Eye (tissue), 1 donor: Measurements from ENCODE around the gene NFAT5.
"Not testable (repeated sequence)": the region's sequence is repeated elsewhere in the genome, so short reads cannot be mapped to it uniquely, and the experiment has no call there.

ENCODE experiments used
- DNase-seq: peaks from one replicate; pipeline ENCODE4 v3.0.0-alpha.2; 2015

The NFAT5 gene

GRCh38 chr16:69595127-69596036, 29.6 kb downstream of the NFAT5 start:
- DNase-seq = no peak

- DNase-seq = no peak
Measured at GRCh38 chr16:69596801-69597200, 31.0 kb downstream of the NFAT5 start.

GRCh38 chr16:69598045-69598444, 32.3 kb downstream of the NFAT5 start:
- no peak for DNase-seq

DNA sequence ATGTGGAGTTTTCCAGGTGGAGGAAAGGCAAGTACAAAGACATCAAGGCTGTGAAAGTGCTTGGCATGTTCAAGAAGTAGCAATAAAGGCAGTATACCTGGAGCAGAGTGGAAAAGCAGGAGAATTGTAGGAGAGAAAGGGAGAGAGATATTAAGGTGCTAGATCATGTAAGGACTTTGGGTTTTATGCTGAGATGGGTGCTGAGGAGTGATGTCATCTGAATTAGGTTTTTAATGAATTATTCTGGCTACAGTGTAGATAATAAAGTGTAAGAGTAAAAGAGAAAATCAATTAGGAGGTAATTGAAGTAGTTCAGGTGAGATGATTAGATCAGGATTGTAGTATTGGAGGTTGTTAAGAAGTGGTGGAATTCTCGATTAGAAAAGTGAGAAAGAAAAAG, 34.0 kb downstream of the NFAT5 start:
- no peak for DNase-seq

GRCh38 chr16:69600202-69600601, 34.4 kb downstream of the NFAT5 start:
- no peak for DNase-seq

GRCh38 chr16:69601250-69601649, 35.5 kb downstream of the NFAT5 start:
- DNase-seq = no peak

- no peak for DNase-seq
Measured at GRCh38 chr16:69606985-69607384, 41.2 kb downstream of the NFAT5 start.

- no peak for DNase-seq
Measured at GRCh38 chr16:69607674-69608073, 41.9 kb downstream of the NFAT5 start.

DNA sequence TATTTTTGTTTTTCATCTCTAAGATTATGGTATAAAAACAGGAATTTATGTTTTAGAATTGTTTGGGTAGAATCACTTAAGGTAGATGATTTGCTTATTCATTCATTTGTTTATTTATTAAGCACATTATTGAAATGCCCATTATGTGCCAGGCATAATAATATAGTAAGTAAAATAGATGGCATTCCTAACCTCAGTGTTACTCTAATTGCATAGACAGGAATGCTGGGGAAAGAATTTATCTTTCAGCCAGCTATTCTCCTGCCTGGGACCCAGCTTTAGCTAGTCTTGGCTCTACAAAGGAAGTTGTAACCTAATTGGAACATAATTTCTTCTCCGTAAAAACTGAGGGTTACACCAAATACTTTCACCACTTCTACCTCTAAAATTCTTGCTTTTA, 44.6 kb downstream of the NFAT5 start:
- DNase-seq = peak; percentile 16

GRCh38 chr16:69611103-69611640, 45.4 kb downstream of the NFAT5 start:
- no peak for DNase-seq

GRCh38 chr16:69613378-69614154, 47.8 kb downstream of the NFAT5 start:
- DNase-seq = no peak

DNA sequence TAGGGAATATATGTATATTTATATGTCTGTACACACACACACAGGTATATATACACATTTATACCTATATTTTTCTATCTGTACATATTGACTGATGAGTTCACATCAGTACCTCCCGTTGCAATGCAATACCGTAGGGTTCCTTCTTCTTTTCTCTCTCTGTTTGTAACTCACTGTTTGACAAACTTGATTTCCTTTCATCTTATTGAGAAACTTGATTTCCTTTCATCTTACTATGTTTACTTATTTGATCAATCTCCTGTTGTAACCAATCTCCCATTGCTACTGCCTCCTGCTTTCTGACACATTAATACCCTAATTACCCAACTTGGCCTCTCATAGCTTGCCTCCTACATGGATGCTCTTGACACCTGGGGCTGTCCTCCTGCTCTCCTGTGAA, 49.8 kb downstream of the NFAT5 start:
- no peak for DNase-seq

- DNase-seq = no peak
Measured at GRCh38 chr16:69616082-69616481, 50.3 kb downstream of the NFAT5 start.

DNA sequence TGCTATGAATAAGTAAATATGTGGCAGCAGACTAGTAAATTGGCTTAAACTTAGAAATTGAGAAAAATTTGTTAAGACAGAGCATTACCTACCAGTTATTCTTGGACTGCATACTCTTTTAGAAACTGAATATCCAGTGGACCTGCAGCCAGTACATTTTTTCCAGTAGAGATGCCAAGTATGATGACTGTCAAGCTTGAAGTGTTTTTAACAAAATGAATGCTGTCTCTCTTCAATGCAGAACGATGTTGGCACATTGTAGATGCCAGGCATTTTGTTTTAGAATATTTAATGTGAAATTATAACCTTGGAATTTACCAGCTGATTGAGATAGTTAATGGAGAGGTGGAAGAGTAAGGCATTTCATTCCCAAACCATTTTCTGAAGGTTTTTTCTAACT, 52.5 kb downstream of the NFAT5 start:
- DNase-seq = peak; percentile 32

GRCh38 chr16:69618721-69619120, 53.0 kb downstream of the NFAT5 start:
- no peak for DNase-seq

DNA sequence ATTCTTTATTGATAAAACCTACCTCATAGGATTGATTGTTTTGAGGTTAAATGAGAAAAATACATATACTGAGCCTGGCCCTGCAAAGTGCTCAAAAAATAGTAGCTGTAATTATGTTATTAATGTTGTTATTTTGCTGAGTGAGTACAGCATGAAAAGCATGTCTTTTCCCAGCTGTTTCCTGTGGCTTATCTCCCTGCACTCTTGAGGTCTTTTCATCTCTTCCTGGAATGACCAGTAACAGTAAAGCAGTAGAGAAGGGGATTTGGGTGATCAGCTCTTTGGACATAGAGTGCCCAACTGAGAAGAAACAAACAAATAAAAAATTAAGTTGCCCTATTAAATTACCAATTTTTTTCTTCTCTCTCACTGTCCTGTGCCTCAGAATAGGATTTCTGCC, 53.7 kb downstream of the NFAT5 start:
- no peak for DNase-seq

DNA sequence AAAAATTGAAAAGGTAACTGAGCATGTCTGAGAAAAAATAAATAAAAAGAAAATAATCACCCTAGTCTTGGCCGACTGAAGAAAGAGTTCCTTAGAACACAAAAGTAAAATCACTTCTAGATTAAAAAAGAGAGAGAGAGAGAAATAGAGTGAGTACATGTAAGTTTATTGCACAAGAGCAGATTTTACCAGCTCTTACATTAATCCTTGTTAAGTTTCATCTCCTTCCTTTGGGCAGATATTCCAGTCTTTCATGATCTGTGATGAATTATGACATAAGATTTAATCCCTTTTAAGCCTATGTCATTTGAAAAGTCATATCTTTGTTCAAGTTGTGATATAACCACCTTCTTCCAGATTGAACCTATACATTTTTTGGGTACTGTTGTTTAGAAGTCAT, 54.8 kb downstream of the NFAT5 start:
- DNase-seq = no peak

DNA sequence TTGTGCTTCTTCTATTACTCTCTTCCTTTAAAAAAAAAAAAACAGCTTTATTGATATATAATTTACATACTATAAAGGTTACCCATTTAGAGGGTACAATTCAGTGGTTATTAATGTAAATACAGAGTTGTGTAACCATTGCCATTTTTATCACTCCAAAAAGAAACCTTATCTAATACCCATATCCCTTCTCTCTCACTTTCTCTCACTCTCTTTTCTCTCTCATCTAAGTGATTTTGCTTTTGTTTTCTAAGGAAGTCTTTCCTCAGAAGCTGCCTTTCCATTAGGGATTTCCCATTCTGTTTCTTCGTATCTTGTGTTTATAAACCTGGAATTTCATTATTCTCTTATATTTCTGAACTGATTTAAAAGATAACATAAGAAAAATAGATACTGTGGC, 55.5 kb downstream of the NFAT5 start:
- DNase-seq = no peak

DNA sequence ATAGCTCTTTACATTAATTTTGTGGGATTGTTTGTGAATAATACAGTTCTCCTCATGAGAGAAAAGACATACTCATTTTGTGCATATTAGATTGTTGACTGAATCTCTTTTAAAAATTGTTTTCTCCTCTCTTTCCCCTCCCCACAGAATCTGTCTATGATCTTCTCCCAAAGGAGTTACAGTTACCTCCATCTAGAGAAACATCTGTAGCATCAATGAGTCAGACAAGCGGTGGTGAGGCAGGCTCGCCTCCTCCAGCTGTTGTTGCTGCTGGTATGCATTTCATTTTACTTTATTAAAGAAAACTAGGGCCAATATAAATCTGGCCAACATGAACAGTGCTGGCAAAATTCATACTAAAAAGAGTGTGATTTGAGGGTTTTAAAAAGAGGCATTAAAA, 60.5 kb downstream of the NFAT5 start:
- no peak for DNase-seq

DNA sequence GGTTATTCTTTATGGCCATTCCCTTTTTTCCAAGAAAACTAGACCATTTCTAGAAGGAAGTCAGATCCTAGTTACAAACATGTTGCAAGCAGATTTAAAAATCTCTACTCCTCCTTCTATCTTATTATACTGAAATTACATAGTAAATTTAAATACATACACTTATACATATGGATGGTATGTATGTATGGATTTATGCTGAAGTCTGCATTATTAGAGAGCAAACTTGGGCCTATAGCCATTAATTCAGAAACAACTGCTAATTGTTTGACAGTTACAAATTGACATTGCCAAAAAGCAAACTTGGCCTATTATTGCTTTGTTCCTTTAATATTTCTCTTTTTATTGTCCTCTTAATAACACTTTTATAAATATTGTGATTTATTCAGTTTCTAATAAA, 67.1 kb downstream of the NFAT5 start:
- no peak for DNase-seq

DNA sequence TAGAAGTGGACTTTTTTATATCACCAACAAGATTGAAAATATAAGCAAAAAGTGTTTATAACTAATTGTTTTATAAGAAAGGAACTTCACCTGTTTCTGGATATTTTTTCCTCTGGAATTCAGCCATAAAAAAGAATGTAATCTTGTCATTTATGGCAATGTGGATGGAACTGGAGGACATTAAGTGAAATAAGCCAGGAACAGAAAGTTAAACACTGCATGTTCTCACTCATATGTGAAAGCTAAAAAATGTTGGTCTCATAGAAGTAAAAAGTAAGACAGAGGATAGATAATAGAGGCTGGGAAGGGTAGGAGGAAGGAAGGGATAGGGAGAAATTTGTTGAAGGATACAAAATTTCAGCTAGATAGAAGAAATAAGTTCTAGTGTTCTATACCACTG, 67.6 kb downstream of the NFAT5 start:
- no peak for DNase-seq

- not testable (repeated sequence) for DNase-seq
Measured at GRCh38 chr16:69636563-69637146, 70.9 kb downstream of the NFAT5 start.

- not testable (repeated sequence) for DNase-seq
Measured at GRCh38 chr16:69637206-69637865, 71.6 kb downstream of the NFAT5 start.
